Forelimb muscle (tissue), 1 donor: ENCODE measurements around the gene COX11. TPM values are rescaled to one million over a fixed set of nuclear protein-coding genes. Genes with fewer than 3 reads are reported as not detected.

Experiments used
- DNase-seq: peaks from one replicate; pipeline ENCODE4 v3.0.0-alpha.2; 2013; ENCODE audit warnings: low read depth
- polyA plus RNA-seq: library from polyadenylated mRNA; unstranded; fragments of 120-200 nt; gene quantifications from one replicate; pipeline ENCODE4 v1.2.1, GENCODE V29; 2013; ENCODE audit not compliant: insufficient read length

Gene COX11
- polyA plus RNA-seq, 1 donor = 39.1 TPM

GRCh38 chr17:54967621-54968261, 713 bp downstream of the COX11 start:
- DNase-seq = no peak

GRCh38 chr17:54956791-54957190, 11.7 kb downstream of the COX11 start:
- DNase-seq = no peak

- no peak for DNase-seq
Measured at GRCh38 chr17:54951286-54951685, 17.2 kb downstream of the COX11 start.

GRCh38 chr17:54950116-54950515, 18.3 kb downstream of the COX11 start:
- no peak for DNase-seq

GRCh38 chr17:54948380-54948779, 20.1 kb downstream of the COX11 start:
- no peak for DNase-seq

- no peak for DNase-seq
Measured at GRCh38 chr17:54947396-54947795, 21.1 kb downstream of the COX11 start.

GRCh38 chr17:54945671-54946070, 22.8 kb downstream of the COX11 start:
- no peak for DNase-seq

- DNase-seq = no peak
Measured at GRCh38 chr17:54945231-54945630, 23.2 kb downstream of the COX11 start.

GRCh38 chr17:54944796-54945195, 23.7 kb downstream of the COX11 start:
- no peak for DNase-seq

GRCh38 chr17:54941285-54941684, 27.2 kb downstream of the COX11 start:
- no peak for DNase-seq

- DNase-seq = no peak
Measured at GRCh38 chr17:54937426-54937825, 31.0 kb downstream of the COX11 start.

- no peak for DNase-seq
Measured at GRCh38 chr17:54937018-54937417, 31.4 kb downstream of the COX11 start.

- DNase-seq = no peak
Measured at GRCh38 chr17:54935471-54935870, 33.0 kb downstream of the COX11 start.

GRCh38 chr17:54933921-54934320, 34.5 kb downstream of the COX11 start:
- DNase-seq = no peak

GRCh38 chr17:54932711-54933110, 35.7 kb downstream of the COX11 start:
- no peak for DNase-seq

GRCh38 chr17:54927525-54927924, 40.9 kb downstream of the COX11 start:
- DNase-seq = no peak

- DNase-seq = no peak
Measured at GRCh38 chr17:54924405-54924804, 44.0 kb downstream of the COX11 start.

GRCh38 chr17:54920819-54921218, 47.6 kb downstream of the COX11 start:
- no peak for DNase-seq

GRCh38 chr17:54919425-54919824, 49.0 kb downstream of the COX11 start:
- no peak for DNase-seq

GRCh38 chr17:54916721-54917120, 51.7 kb downstream of the COX11 start:
- no peak for DNase-seq
